ENCODE results near the gene MTCL1. TPM values are rescaled to one million over a fixed set of nuclear protein-coding genes. Genes with fewer than 3 reads are reported as not detected.

MTCL1 gene
- total RNA-seq, 4 donors from 2014 or later = 2.2 to 6.8 (median 4.0) TPM

- 94 to 95% methylated on average over 8 of the region's 8 CpGs for WGBS, 2 donors
- DNase-seq (ENCODE audit: low spot score in 2 of 2) = no peak
- TF ChIP-seq CTCF (IDR thresholded peaks at IDR 0.05) (no peak), POLR2A (IDR thresholded peaks at IDR 0.05) (no peak)
- intact Hi-C loops (cut with DNase I; ENCODE audit: low total_unique reads) = no loop called here
- no peak overlapping the region for H3K4me3 ChIP-seq (ENCODE audit: low read depth, poor library complexity, severe bottlenecking)
These were observed 16.5 kb upstream of the MTCL1 start for GRCh38 chr18:8688816-8689215.

GRCh38 chr18:8689517-8689916 is 15.8 kb upstream of the MTCL1 start:
- 91 to 94% methylated on average over 13 of the region's 13 CpGs for WGBS, 2 donors
- no peak overlapping the region for H3K4me3 ChIP-seq (ENCODE audit: low read depth, poor library complexity, severe bottlenecking)
- no peak for TF ChIP-seq CTCF (IDR thresholded peaks at IDR 0.05)
- TF ChIP-seq POLR2A (IDR thresholded peaks at IDR 0.05) = no peak
- no peak for DNase-seq (ENCODE audit: low spot score in 2 of 2)
- intact Hi-C loops (cut with DNase I; ENCODE audit: low total_unique reads) = no loop called here

- H3K4me3 ChIP-seq (ENCODE audit: low read depth, poor library complexity, severe bottlenecking) = no peak overlapping the region
- 81 to 91% methylated on average over 10 of the region's 10 CpGs for WGBS, 2 donors
- no peak for DNase-seq (ENCODE audit: low spot score in 2 of 2)
- intact Hi-C loops (cut with DNase I; ENCODE audit: low total_unique reads) = no loop called here
- TF ChIP-seq CTCF (IDR thresholded peaks at IDR 0.05) (no peak), POLR2A (IDR thresholded peaks at IDR 0.05) (no peak)
These were observed 10.5 kb upstream of the MTCL1 start for GRCh38 chr18:8694891-8695290.

GRCh38 chr18:8695932-8696517 is 9.3 kb upstream of the MTCL1 start:
- DNase-seq (ENCODE audit: low spot score in 2 of 2) = no peak
- WGBS, 2 donors = 82 to 83% methylated on average over 3 of the region's 3 CpGs
- TF ChIP-seq POLR2A (IDR thresholded peaks at IDR 0.05) (no peak), CTCF (IDR thresholded peaks at IDR 0.05) (no peak)
- intact Hi-C loops (cut with DNase I; ENCODE audit: low total_unique reads) = no loop called here
- no peak overlapping the region for H3K4me3 ChIP-seq (ENCODE audit: low read depth, poor library complexity, severe bottlenecking)

GRCh38 chr18:8696749-8697211 is 8.6 kb upstream of the MTCL1 start:
- no peak overlapping the region for H3K4me3 ChIP-seq (ENCODE audit: low read depth, poor library complexity, severe bottlenecking)
- WGBS, 2 donors = 0% methylated on average over 5 of the region's 5 CpGs
- intact Hi-C loops (cut with DNase I; ENCODE audit: low total_unique reads) = no loop called here
- peak; percentile 74 to 96 for DNase-seq (ENCODE audit: low spot score in 2 of 2)
- TF ChIP-seq POLR2A (IDR thresholded peaks at IDR 0.05) (no peak), CTCF (IDR thresholded peaks at IDR 0.05) (peak in 1 of 3 donors; percentile 84)

GRCh38 chr18:8699126-8699525 is 6.2 kb upstream of the MTCL1 start:
- DNase-seq (ENCODE audit: low spot score in 2 of 2) = no peak
- intact Hi-C loops (cut with DNase I; ENCODE audit: low total_unique reads) = no loop called here
- WGBS, 2 donors = 71 to 79% methylated on average over 7 of the region's 7 CpGs
- no peak overlapping the region for H3K4me3 ChIP-seq (ENCODE audit: low read depth, poor library complexity, severe bottlenecking)
- TF ChIP-seq CTCF (IDR thresholded peaks at IDR 0.05) = no peak
- no peak for TF ChIP-seq POLR2A (IDR thresholded peaks at IDR 0.05)
